HG03439 (cell line): ENCODE data around the gene CCDC142.

Experiments used
- ATAC-seq: cut with Tn5 transposase; IDR thresholded peaks from one replicate; pipeline ENCODE4 v1.9.1; 2021; ENCODE audit warnings: mild to moderate bottlenecking, moderate library complexity; ENCODE audit not compliant: unreplicated experiment

The CCDC142 gene

GRCh38 chr2:74425523-74425922 is 57.3 kb downstream of the CCDC142 start:
- no peak for ATAC-seq

DNA sequence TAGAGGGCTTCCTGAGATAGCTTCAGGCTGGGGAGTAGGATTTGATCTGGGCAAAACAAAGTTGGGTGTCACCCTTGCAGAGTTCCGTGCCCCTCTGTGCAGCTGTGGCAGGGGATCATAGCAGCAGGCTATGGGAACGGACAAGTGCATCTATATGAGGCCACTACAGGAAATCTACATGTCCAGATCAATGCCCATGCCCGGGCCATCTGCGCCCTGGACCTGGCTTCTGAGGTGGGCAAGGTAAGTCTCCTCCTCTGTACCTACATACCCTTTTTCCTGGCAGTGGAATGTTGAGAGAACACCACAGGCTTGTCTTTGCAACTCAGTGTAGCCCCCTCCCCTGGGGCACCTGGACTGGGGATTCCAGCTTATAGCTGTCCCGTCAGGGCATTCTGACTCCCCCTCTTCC is 57.8 kb downstream of the CCDC142 start:
- no peak for ATAC-seq

DNA sequence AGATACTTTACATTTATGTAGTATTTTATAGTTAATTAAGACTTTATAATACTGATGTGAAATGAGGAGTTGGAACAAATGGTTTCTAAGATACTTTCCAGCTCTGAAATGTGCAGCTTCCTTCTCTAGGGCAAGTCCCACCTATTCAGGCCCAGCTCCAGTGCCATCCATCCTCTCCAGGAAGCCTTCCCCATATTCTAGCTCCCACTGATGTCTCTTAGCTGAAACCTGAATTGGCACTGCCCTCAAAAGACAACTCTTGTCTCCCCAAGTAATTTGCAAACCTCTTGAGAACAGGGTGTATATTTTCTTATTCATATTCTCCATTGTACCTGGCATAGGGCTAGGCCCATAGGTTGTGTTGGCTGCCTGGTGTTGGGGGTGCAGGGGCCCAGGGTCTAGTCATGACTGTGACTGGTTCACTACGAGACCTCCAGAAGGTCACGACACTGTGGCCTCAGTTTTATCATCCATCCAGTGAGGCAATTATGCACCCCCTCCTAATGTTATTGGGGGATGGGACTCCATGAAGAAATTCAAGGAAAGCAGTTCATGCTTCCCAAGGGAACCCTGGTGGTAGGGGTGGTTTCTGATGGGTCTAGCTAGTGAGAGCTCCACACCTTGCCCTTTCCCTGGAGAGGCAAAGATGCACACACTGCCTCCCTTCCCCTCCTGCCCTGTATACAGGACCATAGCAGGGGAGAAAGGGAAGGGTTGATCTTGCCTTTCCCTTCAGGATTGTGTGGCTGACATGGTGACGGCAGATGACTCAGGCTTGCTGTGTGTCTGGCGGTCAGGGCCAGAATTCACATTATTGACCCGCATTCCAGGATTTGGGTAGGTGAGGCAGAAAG is 58.4 kb downstream of the CCDC142 start:
- ATAC-seq, result no peak
